Measurements from ENCODE around the gene MTMR12.
"Not testable (repeated sequence)": the region's sequence is repeated elsewhere in the genome, so short reads cannot be mapped to it uniquely, and the experiment has no call there.

MTMR12 gene

DNA sequence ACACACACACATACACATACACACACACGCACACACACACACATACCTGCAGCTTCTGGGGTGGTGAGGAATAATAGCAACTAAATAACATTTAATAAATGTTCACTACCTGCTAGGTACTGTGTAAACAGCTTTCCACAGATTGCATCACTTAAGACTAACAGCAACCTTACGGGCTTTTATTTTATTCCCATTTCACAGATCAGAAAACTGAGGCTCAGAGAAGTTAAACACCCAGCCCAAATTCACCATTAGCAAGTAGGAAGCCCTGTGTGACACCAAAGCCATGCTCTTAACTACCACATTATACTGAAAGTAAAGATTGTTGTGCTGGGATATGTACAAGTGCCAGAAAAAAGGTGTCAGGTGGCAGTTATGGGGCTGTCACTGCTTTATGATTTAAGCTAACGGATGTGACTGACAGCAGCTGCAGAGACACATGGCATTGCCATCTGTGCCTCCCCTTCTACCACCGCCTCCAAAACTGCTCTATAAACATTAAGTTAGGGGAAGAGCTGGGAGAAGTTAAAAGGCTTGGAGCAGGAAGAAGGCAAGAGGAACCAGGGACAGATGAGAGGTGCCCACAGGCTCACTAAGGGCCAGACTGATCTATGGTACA lies 13.6 kb downstream of the MTMR12 start:
- Histone ChIP-seq H3K4me3 (ENCODE audit: low read length) (no peak overlapping the region), H3K4me1 (ENCODE audit: low read length) (peaks cover 26% of the 10 kb centered on the region), H3K36me3 (replicated peaks; ENCODE audit: low read depth, low read length) (no peaks in the 10 kb centered on the region), H3K79me2 (ENCODE audit: low read length) (peaks cover 78% of the 10 kb centered on the region), H3K4me2 (ENCODE audit: low read length) (no peak overlapping the region), H3K9ac (ENCODE audit: low read length) (no peak overlapping the region), H3K27ac (ENCODE audit: low read length) (no peak overlapping the region), H3K9me3 (ENCODE audit: insufficient read depth, low read length) (no peaks in the 10 kb centered on the region), H3K27me3 (ENCODE audit: low read depth, low read length) (no peaks in the 10 kb centered on the region), H4K20me1 (ENCODE audit: insufficient read depth, low read length) (peaks cover 41% of the 10 kb centered on the region), H2AFZ (ENCODE audit: low read depth, low read length) (no peak overlapping the region)
- TF ChIP-seq EZH2phosphoT487 (IDR thresholded peaks at IDR 0.05; ENCODE audit: low read depth) (no peak), CTCF (IDR thresholded peaks at IDR 0.05; ENCODE audit: low read depth, low read length) (no peak)

- Histone ChIP-seq H3K9me3 (ENCODE audit: insufficient read depth, low read length) (no peaks in the 10 kb centered on the region), H3K36me3 (replicated peaks; ENCODE audit: low read depth, low read length) (no peaks in the 10 kb centered on the region), H3K4me1 (ENCODE audit: low read length) (peaks cover 21% of the 10 kb centered on the region), H3K27ac (ENCODE audit: low read length) (no peak overlapping the region), H3K79me2 (ENCODE audit: low read length) (peaks cover 67% of the 10 kb centered on the region), H3K27me3 (ENCODE audit: low read depth, low read length) (no peaks in the 10 kb centered on the region), H4K20me1 (ENCODE audit: insufficient read depth, low read length) (peaks cover 37% of the 10 kb centered on the region), H3K9ac (ENCODE audit: low read length) (no peak overlapping the region), H2AFZ (ENCODE audit: low read depth, low read length) (no peak overlapping the region), H3K4me3 (ENCODE audit: low read length) (no peak overlapping the region), H3K4me2 (ENCODE audit: low read length) (no peak overlapping the region)
- no peak for TF ChIP-seq CTCF (IDR thresholded peaks at IDR 0.05; ENCODE audit: low read depth, low read length)
- no peak for TF ChIP-seq EZH2phosphoT487 (IDR thresholded peaks at IDR 0.05; ENCODE audit: low read depth)
Measured at GRCh38 chr5:32298059-32298415, 14.7 kb downstream of the MTMR12 start.

GRCh38 chr5:32297181-32298058 lies 15.3 kb downstream of the MTMR12 start:
- Histone ChIP-seq H3K4me3 (ENCODE audit: low read length) (no peak overlapping the region), H2AFZ (ENCODE audit: low read depth, low read length) (no peak overlapping the region), H3K9ac (ENCODE audit: low read length) (no peak overlapping the region), H3K79me2 (ENCODE audit: low read length) (peaks cover 61% of the 10 kb centered on the region), H3K9me3 (ENCODE audit: insufficient read depth, low read length) (no peaks in the 10 kb centered on the region), H3K4me1 (ENCODE audit: low read length) (peaks cover 18% of the 10 kb centered on the region), H3K27ac (ENCODE audit: low read length) (no peak overlapping the region), H3K27me3 (ENCODE audit: low read depth, low read length) (no peaks in the 10 kb centered on the region), H4K20me1 (ENCODE audit: insufficient read depth, low read length) (peaks cover 37% of the 10 kb centered on the region), H3K4me2 (ENCODE audit: low read length) (peak overlapping the region; percentile 20; the same call in 1 of the 2 replicates), H3K36me3 (replicated peaks; ENCODE audit: low read depth, low read length) (no peaks in the 10 kb centered on the region)
- TF ChIP-seq EZH2phosphoT487 (IDR thresholded peaks at IDR 0.05; ENCODE audit: low read depth) (no peak), CTCF (IDR thresholded peaks at IDR 0.05; ENCODE audit: low read depth, low read length) (no peak)

- H3K27me3 ChIP-seq (ENCODE audit: low read depth, low read length); H3K9ac ChIP-seq (ENCODE audit: low read length); H3K27ac ChIP-seq (ENCODE audit: low read length); H2AFZ ChIP-seq (ENCODE audit: low read depth, low read length); H3K4me3 ChIP-seq (ENCODE audit: low read length); H3K9me3 ChIP-seq (ENCODE audit: insufficient read depth, low read length); H3K4me2 ChIP-seq (ENCODE audit: low read length); H3K36me3 ChIP-seq (replicated peaks; ENCODE audit: low read depth, low read length): not testable (repeated sequence)
- Histone ChIP-seq H3K79me2 (ENCODE audit: low read length) (peaks cover 52% of the 10 kb centered on the region), H3K4me1 (ENCODE audit: low read length) (peaks cover 27% of the 10 kb centered on the region), H4K20me1 (ENCODE audit: insufficient read depth, low read length) (peaks cover 32% of the 10 kb centered on the region)
Measured at GRCh38 chr5:32295966-32296772, 16.6 kb downstream of the MTMR12 start.

All from OCI-LY3 (cell line).